GM13976 (cell line): ENCODE data around the gene SORCS1.

Source experiments
- DNase-seq: peaks from one replicate; pipeline ENCODE4 v3.0.0; 2012; ENCODE audit warnings: low spot score
- CTCF ChIP-seq: IDR thresholded peaks from 2 replicates; pipeline ENCODE4 v1.5.1; 2012; ENCODE audit warnings: borderline replicate concordance, mild to moderate bottlenecking; ENCODE audit not compliant: insufficient read depth; ENCODE audit errors: extremely low read depth, missing control alignments, control extremely low read depth
- in situ Hi-C: fragments of 300-500 bp; cut with MboI; formaldehyde crosslinking; loops from one replicate; pipeline ENCODE4 v1.12.0; 2022; ENCODE audit warnings: low sequenced_read_pairs, mixed read lengths, inconsistent platforms; ENCODE audit not compliant: unreplicated experiment

Gene SORCS1

GRCh38 chr10:106714734-106715555, 449.6 kb downstream of the SORCS1 start:
- TF ChIP-seq CTCF: no peak
- DNase-seq: no peak
- in situ Hi-C loops: no loop called here

GRCh38 chr10:106713846-106714245, 450.7 kb downstream of the SORCS1 start:
- TF ChIP-seq CTCF: no peak
- no peak for DNase-seq
- in situ Hi-C loops: no loop called here

- TF ChIP-seq CTCF: no peak
- in situ Hi-C loops: no loop called here
- no peak for DNase-seq
Measured at GRCh38 chr10:106712988-106713387, 451.5 kb downstream of the SORCS1 start.

- in situ Hi-C loops: no loop called here
- TF ChIP-seq CTCF: peak; percentile 72
- DNase-seq: peak; percentile 61
Measured at GRCh38 chr10:106711313-106711906, 453.1 kb downstream of the SORCS1 start.

- no peak for DNase-seq
- in situ Hi-C loops: no loop called here
- TF ChIP-seq CTCF: no peak
Measured at GRCh38 chr10:106708506-106708905, 456.0 kb downstream of the SORCS1 start.

GRCh38 chr10:106707657-106708056, 456.8 kb downstream of the SORCS1 start:
- DNase-seq: no peak
- in situ Hi-C loops: no loop called here
- no peak for TF ChIP-seq CTCF
